Inferior parietal cortex (tissue), 1 donor: Measurements from ENCODE around the gene STIL.
"Not testable (repeated sequence)": the region's sequence is repeated elsewhere in the genome, so short reads cannot be mapped to it uniquely, and the experiment has no call there.

ENCODE experiments used
- DNase-seq: peaks from one replicate; pipeline ENCODE4 v3.0.0-alpha.2; 2016; ENCODE audit errors: extremely low spot score

The STIL gene

DNA sequence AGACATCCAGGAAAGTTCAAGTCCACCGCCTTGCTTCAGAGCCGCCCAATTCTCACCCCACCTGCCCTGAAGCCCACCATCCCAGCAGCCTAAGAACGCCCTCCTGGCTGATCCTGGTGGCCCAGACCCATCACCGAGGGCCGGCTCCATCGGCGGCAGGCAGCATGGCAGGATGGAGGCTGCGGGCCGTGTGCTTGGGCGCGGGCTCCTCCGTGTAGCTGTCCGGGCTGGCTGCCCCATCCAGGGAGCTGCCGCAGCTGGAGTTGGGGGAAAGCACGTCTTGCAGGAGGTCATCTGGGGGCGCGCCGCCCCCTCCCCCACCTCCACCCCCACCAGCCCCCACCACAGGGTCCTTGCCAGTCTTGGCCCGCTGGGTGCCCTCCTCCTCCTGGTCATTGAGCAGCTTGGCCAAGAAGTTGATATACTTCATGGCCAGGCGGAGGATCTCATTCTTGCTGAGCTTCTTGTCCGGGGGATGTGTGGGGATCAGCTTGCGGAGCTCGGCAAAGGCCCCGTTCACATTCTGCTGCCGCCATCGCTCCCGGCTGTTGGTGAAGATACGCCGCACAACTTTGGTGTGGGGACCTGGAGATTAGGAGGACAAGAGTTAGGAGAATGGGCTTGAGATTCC, 94.2 kb downstream of the STIL start:
- DNase-seq = no peak

DNA sequence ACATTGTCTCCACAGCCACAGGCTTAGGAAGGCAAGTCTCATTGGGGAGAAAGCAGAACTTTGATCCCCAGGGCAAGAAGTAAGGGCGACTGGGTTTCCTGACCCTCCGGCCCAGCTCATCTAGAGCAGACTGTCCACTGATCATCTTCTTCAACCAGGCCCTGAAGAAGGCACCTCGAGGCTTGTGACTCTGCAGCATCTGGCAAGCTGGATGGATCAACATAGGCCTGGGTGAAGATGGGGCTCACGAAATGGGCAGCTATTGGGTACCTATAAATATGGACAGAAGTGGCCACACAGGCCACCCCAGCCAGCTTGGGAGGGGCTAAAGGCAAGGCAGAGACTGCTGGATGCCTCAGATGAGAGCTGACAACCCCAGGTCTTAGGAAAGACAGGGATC, 94.9 kb downstream of the STIL start:
- DNase-seq = no peak

DNA sequence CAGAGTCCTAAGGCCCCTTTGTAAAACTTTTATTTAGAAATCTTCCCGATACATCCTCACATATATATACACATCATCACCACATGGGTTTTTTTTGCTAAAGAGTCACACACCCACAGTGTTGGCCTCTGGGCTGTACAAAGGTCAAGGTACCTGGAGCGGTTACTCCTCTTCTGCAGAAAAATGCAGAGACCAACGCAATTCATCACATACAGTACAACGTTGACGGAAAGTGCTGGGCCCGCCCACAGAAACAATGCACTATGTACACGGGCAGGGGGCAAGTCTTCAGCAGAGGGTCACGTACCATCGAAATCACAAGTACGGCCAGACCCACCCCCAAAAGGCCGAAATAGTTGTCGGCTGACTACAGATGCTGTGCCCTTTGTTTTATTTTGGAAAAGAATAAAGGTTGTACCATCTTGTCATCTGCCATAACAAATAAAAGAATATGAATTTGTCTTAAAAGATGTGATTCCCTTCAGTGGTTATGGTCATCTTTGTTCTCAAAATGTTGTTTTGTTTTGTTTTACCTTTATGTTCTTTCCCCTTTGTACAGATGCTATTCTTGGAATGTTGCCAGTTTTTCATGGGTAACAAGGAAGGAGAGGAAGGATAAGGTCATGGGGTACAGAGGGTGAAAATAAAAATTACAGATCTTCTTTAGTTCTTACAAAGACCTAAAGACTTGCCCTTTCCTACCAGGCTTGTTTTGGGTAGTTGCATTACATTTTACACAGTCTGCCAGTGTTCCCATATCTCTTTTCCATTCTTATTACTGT, 97.5 kb downstream of the STIL start:
- no peak for DNase-seq

DNA sequence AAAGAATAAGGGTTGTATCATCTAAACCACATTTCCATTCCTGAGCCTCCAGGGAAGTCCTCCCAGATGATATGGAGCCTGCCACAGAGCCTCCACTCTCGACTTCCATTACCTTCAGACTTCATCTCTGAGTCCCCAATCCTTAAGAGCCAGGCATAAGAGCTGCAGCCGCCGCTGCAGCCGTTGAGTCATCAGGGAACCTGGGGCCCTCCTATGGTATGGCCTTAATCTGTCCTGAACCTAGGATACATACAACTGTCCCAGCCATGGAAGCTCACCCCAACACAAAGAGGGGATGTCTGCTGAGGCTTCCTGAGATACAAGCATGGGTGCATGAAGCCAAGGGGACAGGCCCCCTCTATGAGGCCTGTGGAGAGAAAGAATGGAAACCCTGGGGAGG, 98.2 kb downstream of the STIL start:
- DNase-seq = no peak

DNA sequence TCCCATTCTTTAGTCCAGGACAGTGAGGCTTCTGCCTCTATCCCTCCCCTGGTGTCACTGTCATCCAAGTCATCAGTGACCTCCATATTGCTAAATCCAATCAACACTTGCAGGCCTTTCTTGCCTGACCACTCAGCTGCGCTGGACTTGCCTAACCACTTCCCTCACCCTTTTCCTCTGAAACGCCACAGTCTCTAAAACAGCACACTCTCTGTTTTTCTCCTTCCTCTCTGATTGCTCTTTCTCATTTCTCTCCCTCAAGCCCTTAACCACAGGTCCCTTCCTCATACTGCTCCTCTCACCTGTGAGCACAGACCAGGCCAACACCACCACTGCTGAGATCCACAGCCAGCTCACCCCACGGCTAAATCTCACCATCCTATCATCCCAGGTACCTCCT, 99.4 kb downstream of the STIL start:
- DNase-seq = no peak

DNA sequence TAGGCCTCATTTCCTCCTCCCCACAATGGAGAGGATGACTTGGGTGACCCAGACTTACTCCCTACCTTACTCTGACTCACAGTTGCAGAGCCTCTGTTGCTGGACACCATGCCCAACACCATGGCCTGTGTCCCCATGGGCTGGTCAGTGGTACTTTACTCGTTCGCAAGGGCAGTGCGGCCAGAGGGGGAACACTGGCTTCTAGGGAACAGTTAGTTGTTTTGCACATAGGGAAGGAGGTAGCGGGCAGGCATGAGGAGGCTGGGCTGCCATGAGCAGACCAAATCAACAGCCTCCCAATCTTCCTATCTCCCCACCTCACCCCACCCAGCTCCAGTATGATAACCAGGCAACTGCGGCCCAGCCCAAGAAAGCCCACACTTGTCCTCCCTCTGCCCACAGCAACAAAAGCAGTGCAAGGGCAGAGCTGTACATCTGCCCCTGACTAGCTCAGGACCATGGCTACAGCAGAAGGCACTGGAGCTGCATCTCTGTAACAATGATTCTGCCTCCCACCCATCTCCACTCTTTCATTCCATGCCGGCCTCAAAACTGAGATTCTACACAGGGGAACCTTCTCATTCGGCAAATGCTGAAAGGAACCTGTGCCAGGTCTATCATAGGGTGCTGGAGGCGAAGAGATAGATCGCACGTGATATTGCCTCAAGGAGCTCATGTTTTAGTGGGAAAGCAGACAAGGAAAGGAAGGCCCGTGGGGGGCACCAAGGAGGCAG, 100.5 kb downstream of the STIL start:
- DNase-seq = no peak

DNA sequence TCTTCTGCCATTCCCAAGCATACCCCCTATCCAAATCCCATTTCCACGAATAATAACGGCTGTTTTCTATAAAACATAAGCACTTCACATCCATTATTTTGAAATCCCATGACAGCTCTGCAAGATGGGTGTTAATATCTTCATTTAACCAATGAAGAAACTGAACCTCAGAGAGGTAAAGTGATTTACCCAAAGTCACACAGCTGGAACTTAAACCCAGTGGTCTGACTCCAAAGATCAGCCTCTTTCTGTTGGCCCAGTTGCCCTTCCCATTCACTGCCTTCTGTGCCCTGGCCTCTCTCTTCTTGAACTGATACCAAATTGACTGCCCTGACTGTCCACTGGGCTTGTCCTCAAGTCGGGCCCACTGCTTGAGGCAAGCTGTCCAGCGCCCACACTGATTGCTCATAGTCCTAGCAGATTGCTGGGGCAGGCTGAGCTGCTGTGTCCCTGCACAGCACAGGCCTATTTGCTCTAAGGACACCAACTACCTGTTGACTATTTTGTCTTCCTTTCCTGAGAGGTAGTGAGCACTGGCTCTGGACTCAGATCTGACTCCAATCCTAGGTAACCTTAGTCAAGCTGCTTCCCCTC, 101.2 kb downstream of the STIL start:
- no peak for DNase-seq

DNA sequence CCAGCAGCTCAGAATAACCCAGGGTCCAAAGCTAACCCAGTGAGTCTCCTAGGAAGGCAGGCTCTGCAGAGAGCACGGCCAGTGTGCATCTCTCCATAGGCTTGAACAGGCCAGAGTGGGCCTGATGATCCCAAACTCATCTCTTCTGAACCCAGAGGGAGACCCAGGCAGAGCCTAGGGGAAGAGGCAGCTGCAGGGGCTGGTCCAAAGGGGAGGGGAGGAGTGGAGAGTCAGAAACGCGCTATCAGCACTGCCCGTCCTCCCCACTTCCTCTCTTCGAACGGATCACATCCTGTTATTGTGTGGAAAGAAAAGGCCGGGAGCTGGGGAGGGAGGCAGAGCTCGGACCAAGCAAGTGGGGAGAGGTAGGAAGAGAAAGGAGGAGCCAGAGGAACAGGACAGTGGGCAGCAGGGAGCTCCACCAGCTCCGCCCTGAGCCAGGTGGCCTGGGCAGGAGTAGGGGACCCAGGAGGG, 102.1 kb downstream of the STIL start:
- DNase-seq = no peak

DNA sequence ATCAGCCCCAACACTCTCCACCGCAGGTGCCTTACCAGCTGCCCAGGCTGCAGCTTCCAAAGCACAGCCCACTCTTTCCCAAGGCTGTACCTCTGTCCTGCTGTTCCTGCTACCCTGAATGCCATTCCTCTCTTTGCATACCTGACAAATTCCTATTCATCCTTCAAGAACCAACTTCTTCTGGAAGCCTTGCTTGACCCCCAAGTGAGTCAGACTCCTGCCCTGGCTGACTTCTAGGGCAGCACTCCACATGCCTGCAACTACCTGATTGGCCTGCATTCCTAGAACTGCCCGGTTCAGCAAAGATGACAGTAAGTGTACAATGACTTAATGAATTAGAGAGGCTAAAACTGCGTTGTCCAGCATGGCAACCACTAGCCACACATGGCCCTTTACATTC, 103.3 kb downstream of the STIL start:
- DNase-seq = no peak

DNA sequence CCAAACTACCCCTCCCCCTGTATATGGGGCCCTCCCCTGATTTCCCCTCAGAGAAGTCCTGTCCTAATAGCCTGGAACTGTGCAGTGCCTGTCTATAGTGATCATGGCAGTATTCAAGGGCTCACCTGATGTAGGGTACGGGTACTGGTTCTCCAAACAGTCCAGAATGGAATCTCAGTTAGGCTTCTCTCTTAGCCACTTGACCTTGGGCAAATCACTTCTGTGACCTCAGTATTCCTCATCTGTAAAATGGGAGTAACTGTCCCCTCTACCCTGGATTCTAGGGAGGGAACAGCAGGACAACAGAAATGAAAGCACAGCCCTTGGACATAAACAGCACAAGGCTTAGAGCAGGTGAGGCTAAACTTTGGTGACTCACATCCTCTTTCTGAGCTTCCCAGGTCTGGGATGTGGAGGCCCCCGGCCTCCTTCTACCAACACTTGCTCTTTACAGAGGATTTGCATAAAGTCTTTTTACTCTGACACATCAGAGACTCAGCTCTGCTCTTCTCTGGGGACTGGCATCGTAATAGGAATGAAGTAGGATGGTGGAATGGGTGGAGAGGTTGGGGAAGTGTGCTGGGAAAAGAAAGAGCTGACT, 104.1 kb downstream of the STIL start:
- no peak for DNase-seq

DNA sequence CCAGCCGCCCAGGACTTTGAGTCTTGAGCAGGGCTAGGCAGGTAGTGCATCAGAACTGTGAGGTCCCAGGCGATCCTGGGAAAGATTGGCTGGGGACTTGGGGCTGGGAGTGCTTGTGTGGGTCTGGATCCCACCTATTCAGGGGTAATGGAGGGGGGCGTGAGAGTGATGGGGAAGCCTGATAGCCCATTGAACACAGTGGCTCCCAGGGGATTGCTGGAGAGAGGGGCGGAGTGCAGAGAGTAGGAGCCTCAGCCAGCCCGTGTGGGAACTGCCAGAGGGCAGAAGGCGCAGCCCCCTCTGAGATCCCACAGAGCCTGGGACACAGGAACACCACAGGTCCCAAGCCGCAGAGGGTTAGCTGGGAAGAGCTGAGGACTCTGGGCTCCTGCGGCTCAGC, 104.9 kb downstream of the STIL start:
- DNase-seq = no peak

DNA sequence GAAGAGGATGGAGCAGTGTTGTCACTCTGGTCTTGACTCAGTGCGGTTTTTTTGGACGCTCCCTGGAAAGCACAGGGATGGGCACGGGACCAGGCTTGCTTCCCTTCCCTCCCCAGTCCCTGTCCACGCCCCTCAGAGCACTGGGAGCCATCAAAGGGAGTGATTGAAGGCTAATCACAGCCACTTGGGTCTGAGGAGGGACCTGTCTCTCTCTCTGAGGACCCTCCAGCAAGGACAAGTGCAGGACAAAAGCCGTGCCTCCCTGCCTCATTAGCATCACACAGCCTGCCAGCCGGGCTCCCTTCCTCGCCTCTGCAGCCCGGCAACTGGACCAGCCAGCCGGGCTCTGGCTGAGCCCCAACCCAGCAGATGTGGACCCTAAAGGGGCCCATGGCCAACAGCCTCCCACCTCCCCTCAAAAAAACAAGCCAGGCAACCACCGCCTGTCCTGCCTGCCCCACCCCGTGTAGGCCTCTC, 105.5 kb downstream of the STIL start:
- DNase-seq = no peak

DNA sequence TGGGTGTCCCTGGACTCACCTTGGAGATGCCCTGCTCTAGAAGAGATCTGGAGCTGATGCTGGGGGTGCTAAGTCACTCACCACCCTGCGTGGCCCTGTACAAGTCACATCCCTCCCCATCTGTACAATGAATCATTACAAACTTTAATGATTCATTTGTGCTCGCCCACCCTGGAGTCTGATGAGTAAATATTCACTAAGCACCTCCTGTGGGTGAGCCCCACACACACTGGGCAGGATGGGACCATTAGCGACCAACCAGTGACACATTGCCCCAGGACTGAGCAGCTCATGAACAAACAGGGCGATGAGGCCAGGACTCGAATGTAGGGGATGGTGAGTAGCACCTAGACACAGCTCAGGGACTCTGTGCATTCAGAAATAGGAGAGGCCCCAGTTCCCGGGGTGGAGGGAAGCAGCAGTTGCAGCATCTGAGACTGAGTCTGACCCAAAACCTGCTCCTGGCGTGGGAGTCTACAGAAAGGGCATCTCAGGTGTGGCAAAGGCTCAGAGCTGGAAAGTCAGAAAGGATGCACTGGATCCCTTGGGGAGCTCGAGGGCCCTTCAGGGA, 106.1 kb downstream of the STIL start:
- DNase-seq = no peak

DNA sequence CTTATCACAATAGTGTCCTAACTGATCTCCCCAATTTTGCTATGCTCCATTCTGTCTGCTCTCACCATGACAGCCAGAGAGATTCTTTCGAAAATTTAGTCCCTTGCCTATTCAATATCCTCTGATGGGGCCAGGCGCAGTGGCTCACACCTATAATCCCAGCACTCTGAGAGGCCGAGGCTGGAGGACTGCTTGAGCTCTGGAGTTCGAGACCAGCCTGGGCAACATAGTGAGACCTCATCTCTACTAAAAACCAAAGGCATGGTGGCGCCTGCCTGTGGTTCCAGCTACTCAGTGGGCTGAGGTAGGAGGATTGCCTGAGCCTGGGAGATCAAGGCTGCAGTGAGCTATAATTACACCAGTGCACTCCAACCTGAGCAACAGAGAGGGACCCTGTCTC, 108.0 kb downstream of the STIL start:
- no peak for DNase-seq

DNA sequence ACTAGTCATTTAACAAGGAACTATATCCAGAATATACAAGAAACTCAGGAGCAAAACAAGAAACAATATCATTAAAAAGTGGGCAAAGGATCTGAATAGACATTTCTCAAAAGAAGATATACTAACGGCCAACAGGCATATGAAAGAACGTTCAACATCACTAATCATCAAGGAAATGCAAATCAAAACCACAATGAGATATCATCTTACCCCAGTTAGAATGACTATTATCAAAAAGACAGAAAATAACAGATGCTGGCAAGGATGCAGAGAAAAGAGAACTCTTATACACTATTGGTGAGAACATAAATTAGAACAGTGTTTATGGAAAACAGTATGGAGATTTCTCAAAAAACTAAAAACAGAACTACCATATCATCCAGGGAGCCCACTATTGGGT, 110.4 kb downstream of the STIL start:
- not testable (repeated sequence) for DNase-seq

DNA sequence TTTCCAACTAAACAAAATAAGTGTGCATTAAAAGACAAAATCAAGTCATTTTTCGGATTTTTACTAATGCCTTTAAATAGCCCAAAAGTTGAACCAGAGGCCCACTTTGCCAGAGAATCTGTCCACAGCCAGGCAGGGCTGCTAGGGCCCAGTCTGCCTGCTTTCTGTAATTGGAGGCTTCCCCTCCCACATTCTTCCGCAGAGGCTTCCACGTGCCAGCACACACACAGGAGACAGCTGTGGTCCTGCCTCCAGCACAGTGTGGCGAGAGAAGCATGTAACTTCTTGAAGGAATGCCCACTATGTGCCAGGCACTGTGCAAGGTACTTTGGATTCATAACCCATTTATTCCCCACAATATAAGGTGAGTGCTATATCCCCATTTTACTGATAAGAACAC, 112.8 kb downstream of the STIL start:
- DNase-seq = no peak
